IMR-90 (cell line): ENCODE measurements around the gene TOP2A. TPM values are rescaled to one million over a fixed set of nuclear protein-coding genes. Genes with fewer than 3 reads are reported as not detected.

Experiments
- ATAC-seq: fragments of 200-7000 bp; cut with Tn5 transposase; 2 replicates; pipeline ENCODE4 v1.9.1; 2020; ENCODE audit warnings: low read depth, mild to moderate bottlenecking, moderate library complexity
- BruUV-seq: library from RNA; stranded (reverse); fragments of 400-500 nt; replicated peaks from 2 replicates; lab custom pipeline; 2021; lab: Mats Ljungman, UMichigan
- CTCF ChIA-PET: fragments of 300-600 bp; formaldehyde crosslinking; extraction: SDS; loops from one replicate; lab custom pipeline; 2021; ENCODE audit warnings: antibody characterized with exemption; lab: Yijun Ruan, JAX
- POLR2A ChIA-PET: fragments of 300-600 bp; sonication (Branson Sonifier 250); formaldehyde crosslinking; loops from one replicate; lab custom pipeline; 2022; ENCODE audit warnings: antibody characterized with exemption; ENCODE audit not compliant: unreplicated experiment; lab: Charles Lee
- DNase-seq: peaks from one replicate; pipeline ENCODE4 v3.0.0; 2013
- H2AFZ ChIP-seq: replicated peaks from 2 replicates; pipeline ENCODE3; 2013; ENCODE audit warnings: low read length, mild to moderate bottlenecking; ENCODE audit not compliant: poor library complexity
- H2AK5ac ChIP-seq: 2 replicates; pipeline ENCODE4 v1.6.1; 2013; ENCODE audit warnings: low read depth, low read length, inconsistent platforms
- H2AK9ac ChIP-seq: replicated peaks from 2 replicates; pipeline ENCODE3; 2013; ENCODE audit warnings: mild to moderate bottlenecking, low read depth, low read length, moderate library complexity; ENCODE audit not compliant: poor library complexity
- H2BK120ac ChIP-seq: 2 replicates; pipeline ENCODE4 v1.6.1; 2013; ENCODE audit warnings: low read depth, low read length, inconsistent platforms
- H2BK15ac ChIP-seq: 3 replicates; pipeline ENCODE4 v1.6.1; 2013; ENCODE audit warnings: low read depth, low read length, inconsistent platforms
- H2BK20ac ChIP-seq: 2 replicates; pipeline ENCODE4 v1.6.1; 2013; ENCODE audit warnings: low read depth, mild to moderate bottlenecking, inconsistent platforms, low read length, moderate library complexity
- H2BK5ac ChIP-seq: 2 replicates; pipeline ENCODE4 v1.6.1; 2013; ENCODE audit warnings: mild to moderate bottlenecking, low read depth, low read length, inconsistent platforms; ENCODE audit not compliant: poor library complexity, severe bottlenecking
- H3K14ac ChIP-seq: replicated peaks from 2 replicates; pipeline ENCODE4 v1.6.1; 2013; ENCODE audit warnings: low read depth, low read length, inconsistent platforms
- H3K18ac ChIP-seq: 2 replicates; pipeline ENCODE4 v1.6.1; 2013; ENCODE audit warnings: low read depth, low read length, control low read depth
- H3K23ac ChIP-seq: 2 replicates; pipeline ENCODE4 v1.6.1; 2013; ENCODE audit warnings: low read depth, low read length, inconsistent platforms
- H3K27ac ChIP-seq: 2 replicates; pipeline ENCODE4 v1.5.1; 2013; ENCODE audit warnings: mild to moderate bottlenecking, control low read depth, low read length; ENCODE audit not compliant: insufficient read depth
- H3K27me3 ChIP-seq: 2 replicates; pipeline ENCODE4 v1.6.1; 2013; ENCODE audit warnings: low read length; ENCODE audit not compliant: control insufficient read depth, insufficient read depth
- H3K36me3 ChIP-seq: 2 replicates; pipeline ENCODE4 v1.6.1; 2013; ENCODE audit warnings: low read length, mixed read lengths; ENCODE audit not compliant: control insufficient read depth, insufficient read depth
- H3K4ac ChIP-seq: 2 replicates; pipeline ENCODE4 v1.6.1; 2013; ENCODE audit warnings: low read depth, low read length, inconsistent platforms
- H3K4me1 ChIP-seq: 2 replicates; pipeline ENCODE4 v1.6.1; 2013; ENCODE audit warnings: low read length, mixed read lengths; ENCODE audit not compliant: control insufficient read depth, insufficient read depth
- H3K4me2 ChIP-seq: 2 replicates; pipeline ENCODE4 v1.6.1; 2013; ENCODE audit warnings: low read depth, mild to moderate bottlenecking, control low read depth, low read length, moderate library complexity
- H3K4me3 ChIP-seq: 2 replicates; pipeline ENCODE4 v1.5.1; 2013; ENCODE audit warnings: low read depth, mild to moderate bottlenecking, control low read depth, low read length, moderate library complexity; ENCODE audit not compliant: insufficient read depth
- H3K56ac ChIP-seq: 2 replicates; pipeline ENCODE4 v1.6.1; 2013; ENCODE audit warnings: low read length, inconsistent platforms; ENCODE audit not compliant: insufficient read depth; ENCODE audit errors: extremely low read depth
- H3K79me1 ChIP-seq, 2 experiments: 2 replicates each; pipeline ENCODE4 v1.6.1; 2013; ENCODE audit warnings: low read length in 2 of 2, inconsistent platforms in 1 of 2, low read depth in 1 of 2
- H3K9ac ChIP-seq: 2 replicates; pipeline ENCODE4 v1.6.1; 2013; ENCODE audit warnings: low read depth, low read length, control low read depth
- H3K9me1 ChIP-seq: 2 replicates; pipeline ENCODE4 v1.6.1; 2013; ENCODE audit warnings: low read length, inconsistent platforms; ENCODE audit not compliant: insufficient read depth
- H3K9me3 ChIP-seq: 2 replicates; pipeline ENCODE4 v1.6.1; 2013; ENCODE audit warnings: low read length; ENCODE audit not compliant: control insufficient read depth, insufficient read depth
- H4K20me1 ChIP-seq: 2 replicates; pipeline ENCODE4 v1.6.1; 2013; ENCODE audit warnings: low read length, inconsistent platforms; ENCODE audit not compliant: insufficient read depth
- H4K5ac ChIP-seq: 2 replicates; pipeline ENCODE4 v1.6.1; 2013; ENCODE audit warnings: mild to moderate bottlenecking, low read depth, low read length, control low read depth
- H4K8ac ChIP-seq, 2 experiments: 2 replicates each; pipeline ENCODE4 v1.6.1; 2013; ENCODE audit warnings: low read depth in 2 of 2, low read length in 2 of 2, control low read depth in 1 of 2, inconsistent platforms in 1 of 2
- H4K91ac ChIP-seq: 2 replicates; pipeline ENCODE4 v1.6.1; 2013; ENCODE audit warnings: low read depth, low read length, inconsistent platforms; ENCODE audit not compliant: insufficient read depth
- CHD1 ChIP-seq: IDR thresholded peaks from 2 replicates; pipeline ENCODE4 v1.6.1; 2012; ENCODE audit warnings: low read depth, low read length, improper control_type of control experiment
- FOS ChIP-seq: fragments of 150-350 bp; IDR thresholded peaks from 2 replicates; pipeline ENCODE4 v1.6.1; 2016; ENCODE audit warnings: low read depth, low read length
- NFE2L2 ChIP-seq: fragments of 150-350 bp; IDR thresholded peaks from 2 replicates; pipeline ENCODE4 v1.6.1; 2016; ENCODE audit warnings: low read depth, mild to moderate bottlenecking, low read length
- RCOR1 ChIP-seq: IDR thresholded peaks from 2 replicates; pipeline ENCODE4 v1.6.1; 2012; ENCODE audit warnings: mild to moderate bottlenecking, low read length, improper control_type of control experiment; ENCODE audit not compliant: insufficient replicate concordance
- USF2 ChIP-seq: fragments of 150-350 bp; IDR thresholded peaks from 2 replicates; pipeline ENCODE4 v1.6.1; 2017; ENCODE audit warnings: mild to moderate bottlenecking, antibody characterized with exemption, low read length, low read depth
- WGBS, 2 experiments: methylation state at CpG; one replicate each; pipeline versions ENCODE4 v1.1.5 to v1.1.7; 2013; ENCODE audit warnings: missing lambda C conversion rate in 2 of 2; ENCODE audit not compliant: insufficient read length in 1 of 2; ENCODE audit errors: extremely low coverage in 2 of 2; 5-methylcytosine and 5-hydroxymethylcytosine counted together
- dilution Hi-C: fragments of 300-500 bp; cut with HindIII; formaldehyde crosslinking; loops from one replicate; pipeline ENCODE4 v1.14.3; 2018; ENCODE audit warnings: low sequenced_read_pairs; ENCODE audit not compliant: unreplicated experiment
- in situ Hi-C: fragments of 300-500 bp; cut with MboI; formaldehyde crosslinking; loops from 3 replicates; pipeline ENCODE4 v1.14.3; 2019; ENCODE audit warnings: low sequenced_read_pairs, inconsistent platforms, mixed read lengths
- intact Hi-C: fragments of 100-400 bp; cut with micrococcal nuclease; formaldehyde crosslinking; loops from 2 replicates; pipeline ENCODE4 v1.10.0; 2022
- polyA plus RNA-seq, 3 experiments: library from polyadenylated mRNA; depleted of rRNA; stranded (reverse); fragments of >200 nt; gene quantifications; 2 replicates each; pipeline ENCODE4 v1.2.3, GENCODE V29; 2012; ENCODE audit warnings: low replicate concordance in 1 of 3
- total RNA-seq: library from RNA; depleted of rRNA; stranded (reverse); fragments of >200 nt; gene quantifications from 2 replicates; pipeline ENCODE4 v1.2.3, GENCODE V29; 2012
- TF ChIP-seq, protein P1 (sequence below): fragments of 150-350 bp; IDR thresholded peaks from 2 replicates; pipeline ENCODE4 v1.6.1; 2016; ENCODE audit warnings: low read depth, mild to moderate bottlenecking, low read length, moderate library complexity, borderline replicate concordance

The TOP2A gene
- total and polyA plus RNA-seq, 2 of the 4 experiments (the other 2 are of a cell fraction) = 43.4 to 68.5 TPM

DNA sequence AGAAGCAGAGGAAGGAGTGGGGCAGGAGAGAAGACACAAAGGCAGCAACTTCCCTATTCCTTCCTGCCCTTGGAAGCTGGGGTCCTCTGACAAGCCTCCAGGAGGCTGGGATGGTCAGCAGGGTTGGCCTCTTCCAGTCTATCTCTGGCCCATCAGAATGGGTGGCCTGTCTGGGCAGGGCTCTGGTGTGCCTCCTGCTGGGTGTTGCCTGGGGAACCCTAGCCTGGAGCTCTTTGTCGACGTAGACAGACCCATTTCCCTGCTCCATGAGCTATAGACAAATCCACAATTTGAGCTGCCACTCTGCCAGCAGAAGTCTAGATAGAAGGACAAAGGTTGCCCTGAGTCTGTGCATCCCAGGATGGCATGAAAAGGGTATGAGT is 36.9 kb upstream of the TOP2A start:
- dilution Hi-C loops (no loop called here), in situ Hi-C loops (no loop called here), intact Hi-C loops (no loop called here)
- Histone ChIP-seq H3K14ac (no peak overlapping the region), H4K91ac (no peak overlapping the region), H3K9me3 (no peaks in the 10 kb centered on the region), H3K79me1 (peaks cover 21 to 83% of the 10 kb centered on the region in 2 experiments), H3K27ac (0 out of 2 replicates have a peak overlapping the region, but pooled peaks have one; percentile 33), H3K56ac (no peak overlapping the region), H2AK9ac (no peak overlapping the region), H3K27me3 (no peaks in the 10 kb centered on the region), H4K5ac (no peak overlapping the region), H3K23ac (0 out of 2 replicates have a peak overlapping the region, but pooled peaks have one; percentile 68), H3K4ac (no peak overlapping the region), H3K4me1 (peaks cover 58% of the 10 kb centered on the region), H3K9me1 (peaks cover 60% of the 10 kb centered on the region), H3K4me2 (no peak overlapping the region), H3K9ac (no peak overlapping the region), H3K18ac (no peak overlapping the region), H2BK20ac (no peak overlapping the region), H4K20me1 (peaks cover 80% of the 10 kb centered on the region), H2BK120ac (no peak overlapping the region), H2AFZ (peak overlapping the region; percentile 24), H3K4me3 (no peak overlapping the region), H2BK15ac (no peak overlapping the region), H2AK5ac (no peak overlapping the region), H2BK5ac (peak overlapping the region; percentile 31), H3K36me3 (peaks cover 74% of the 10 kb centered on the region), H4K8ac (peak overlapping the region in 1 of 2 experiments; percentile 9; a peak in 1 of 4 replicates)
- no peak for DNase-seq
- BruUV-seq = no TSS peak
- no peak for ATAC-seq
- no CpG with 5 or more reads among the region's 2 CpGs for WGBS, 2 experiments
- CTCF ChIA-PET = no interaction called here
- POLR2A ChIA-PET = no interaction called here
- TF ChIP-seq CHD1 = no peak
- TF ChIP-seq NFE2L2 = no peak
- TF ChIP-seq USF2 = no peak
- TF ChIP-seq, protein P1, sequence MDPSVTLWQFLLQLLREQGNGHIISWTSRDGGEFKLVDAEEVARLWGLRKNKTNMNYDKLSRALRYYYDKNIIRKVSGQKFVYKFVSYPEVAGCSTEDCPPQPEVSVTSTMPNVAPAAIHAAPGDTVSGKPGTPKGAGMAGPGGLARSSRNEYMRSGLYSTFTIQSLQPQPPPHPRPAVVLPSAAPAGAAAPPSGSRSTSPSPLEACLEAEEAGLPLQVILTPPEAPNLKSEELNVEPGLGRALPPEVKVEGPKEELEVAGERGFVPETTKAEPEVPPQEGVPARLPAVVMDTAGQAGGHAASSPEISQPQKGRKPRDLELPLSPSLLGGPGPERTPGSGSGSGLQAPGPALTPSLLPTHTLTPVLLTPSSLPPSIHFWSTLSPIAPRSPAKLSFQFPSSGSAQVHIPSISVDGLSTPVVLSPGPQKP = no peak
- TF ChIP-seq FOS = no peak
- TF ChIP-seq RCOR1 = no peak
